Astrocyte (in vitro differentiated cells and primary cell): Measurements from ENCODE around the gene C16orf86. TPM values are rescaled to one million over a fixed set of nuclear protein-coding genes. Genes with fewer than 3 reads are reported as not detected.
A peak's percentile ranks its signal among the peaks of the same experiment; 100 is the strongest.

Experiments
- DNase-seq: peaks from one replicate; pipeline ENCODE4 v3.0.0-alpha.2; 2010; ENCODE audit warnings: low read depth
- FAIRE-seq: peaks from 2 replicates; lab custom pipeline; 2011; peaks lifted over from hg19 to GRCh38; lab: Jason Lieb, UNC
- H2AFZ ChIP-seq: 2 replicates; pipeline ENCODE4 v1.6.0; 2012; ENCODE audit warnings: low read depth, low read length, inconsistent platforms
- H3K27ac ChIP-seq: 2 replicates; pipeline ENCODE4 v1.5.1; 2011; ENCODE audit warnings: low read depth, low read length, inconsistent platforms
- H3K27me3 ChIP-seq: 2 replicates; pipeline ENCODE4 v1.6.0; 2011; ENCODE audit warnings: low read length, inconsistent platforms; ENCODE audit not compliant: insufficient read depth
- H3K36me3 ChIP-seq: 2 replicates; pipeline ENCODE4 v1.5.1; 2011; ENCODE audit warnings: low read length, inconsistent platforms; ENCODE audit not compliant: insufficient read depth
- H3K4me1 ChIP-seq: 2 replicates; pipeline ENCODE4 v1.5.1; 2011; ENCODE audit warnings: low read length, inconsistent platforms; ENCODE audit not compliant: insufficient read depth
- H3K4me2 ChIP-seq: 2 replicates; pipeline ENCODE4 v1.6.0; 2012; ENCODE audit warnings: low read length, inconsistent platforms
- H3K4me3 ChIP-seq: 2 replicates; pipeline ENCODE4 v1.5.1; 2011; ENCODE audit warnings: low read depth, mild to moderate bottlenecking, low read length, inconsistent platforms; ENCODE audit not compliant: insufficient read depth
- H3K79me2 ChIP-seq: 2 replicates; pipeline ENCODE4 v1.6.0; 2012; ENCODE audit warnings: mild to moderate bottlenecking, low read length, inconsistent platforms; ENCODE audit not compliant: insufficient read depth
- H3K9ac ChIP-seq: 2 replicates; pipeline ENCODE4 v1.6.0; 2012; ENCODE audit warnings: mild to moderate bottlenecking, low read length, inconsistent platforms
- H3K9me3 ChIP-seq: 2 replicates; pipeline ENCODE4 v1.5.1; 2012; ENCODE audit warnings: low read depth, mild to moderate bottlenecking, low read length, inconsistent platforms; ENCODE audit not compliant: insufficient read depth
- H4K20me1 ChIP-seq: 2 replicates; pipeline ENCODE4 v1.6.0; 2012; ENCODE audit warnings: low read length, inconsistent platforms; ENCODE audit not compliant: insufficient read depth
- H3K27ac Mint-ChIP-seq: one replicate; pipeline ENCODE4 v1.8.0; 2021; ENCODE audit warnings: mild to moderate bottlenecking, mixed read lengths; ENCODE audit not compliant: unreplicated experiment
- H3K27me3 Mint-ChIP-seq: one replicate; pipeline ENCODE4 v1.8.0; 2021; ENCODE audit warnings: low read depth, mixed read lengths; ENCODE audit not compliant: unreplicated experiment
- H3K36me3 Mint-ChIP-seq: one replicate; pipeline ENCODE4 v1.8.0; 2021; ENCODE audit warnings: low read depth, mixed read lengths; ENCODE audit not compliant: unreplicated experiment
- H3K4me1 Mint-ChIP-seq: one replicate; pipeline ENCODE4 v1.8.0; 2021; ENCODE audit warnings: low read depth, mixed read lengths; ENCODE audit not compliant: unreplicated experiment
- H3K4me3 Mint-ChIP-seq: one replicate; pipeline ENCODE4 v1.8.0; 2021; ENCODE audit warnings: mild to moderate bottlenecking, moderate library complexity, mixed read lengths; ENCODE audit not compliant: unreplicated experiment
- H3K9me3 Mint-ChIP-seq: one replicate; pipeline ENCODE4 v1.8.0; 2021; ENCODE audit warnings: mild to moderate bottlenecking, mixed read lengths; ENCODE audit not compliant: unreplicated experiment
- EZH2 ChIP-seq: IDR thresholded peaks from 2 replicates; pipeline ENCODE4 v1.6.1; 2012; ENCODE audit warnings: mild to moderate bottlenecking, low read length, inconsistent platforms; ENCODE audit not compliant: insufficient read depth
- total RNA-seq: library from RNA; stranded (reverse); gene quantifications from 2 replicates; pipeline ENCODE4 v1.2.1, GENCODE V29; 2021
- TF ChIP-seq, protein P1 (sequence below): IDR thresholded peaks from 2 replicates; pipeline ENCODE4 v1.5.1; 2011; ENCODE audit warnings: low read depth, mild to moderate bottlenecking, inconsistent platforms, low read length, moderate library complexity; ENCODE audit not compliant: insufficient read depth

C16orf86 gene
- total RNA-seq, 1 donor from 2014 or later: 0.32 TPM

DNA sequence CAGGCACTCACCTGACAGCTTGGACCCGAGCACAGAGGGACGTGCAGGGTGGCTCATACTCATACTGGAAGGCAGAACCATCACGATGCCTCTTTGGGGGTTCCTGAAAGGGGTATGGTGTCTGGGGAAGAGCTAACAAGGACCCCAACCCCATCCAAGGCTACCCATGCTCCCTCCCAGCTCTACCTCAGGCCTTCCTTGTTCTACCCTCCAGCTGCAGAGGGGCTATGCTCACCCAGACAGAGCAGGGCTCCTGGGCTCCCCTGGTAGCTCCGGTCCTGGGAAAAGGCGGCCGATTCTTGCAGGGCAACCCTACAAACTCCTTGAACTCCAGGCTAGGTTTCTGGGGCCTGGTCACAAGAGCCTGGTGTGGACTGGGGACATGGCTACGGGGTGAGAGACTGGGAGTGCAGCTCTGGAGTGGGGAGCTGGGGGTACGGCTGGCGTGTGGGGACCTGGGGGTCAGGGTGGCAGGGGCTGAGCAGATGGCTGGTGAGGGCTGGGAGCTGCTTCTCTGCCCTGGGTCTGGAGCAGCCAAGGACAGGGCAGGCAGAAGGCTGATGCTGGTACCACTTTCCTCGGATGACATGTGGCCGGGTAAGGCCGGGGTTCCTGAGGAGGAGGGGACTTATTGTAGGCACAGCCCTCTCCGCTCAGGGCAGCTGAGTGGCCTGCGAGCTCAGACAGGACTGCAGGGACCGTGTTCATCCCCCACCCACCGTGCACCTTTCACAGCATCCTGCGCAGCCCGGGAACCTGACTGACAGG lies 8.7 kb upstream of the C16orf86 start:
- no peak overlapping the region for H3K4me3 Mint-ChIP-seq
- FAIRE-seq (no peak), DNase-seq (no peak)
- H3K4me1 ChIP-seq: peaks cover 20% of the 10 kb centered on the region
- no peaks in the 10 kb centered on the region for H3K9me3 ChIP-seq
- H4K20me1 ChIP-seq: peaks cover 25% of the 10 kb centered on the region
- H2AFZ ChIP-seq: no peak overlapping the region
- H3K9ac ChIP-seq: no peak overlapping the region
- peaks cover 2% of the 10 kb centered on the region for H3K36me3 Mint-ChIP-seq
- no peaks in the 10 kb centered on the region for H3K9me3 Mint-ChIP-seq
- H3K4me2 ChIP-seq: no peak overlapping the region
- H3K4me1 Mint-ChIP-seq: peaks cover 3% of the 10 kb centered on the region
- peaks cover 15% of the 10 kb centered on the region for H3K27me3 Mint-ChIP-seq
- peaks cover 2% of the 10 kb centered on the region for H3K36me3 ChIP-seq
- peaks cover 14% of the 10 kb centered on the region for H3K79me2 ChIP-seq
- no peaks in the 10 kb centered on the region for H3K27me3 ChIP-seq
- TF ChIP-seq, protein P1, sequence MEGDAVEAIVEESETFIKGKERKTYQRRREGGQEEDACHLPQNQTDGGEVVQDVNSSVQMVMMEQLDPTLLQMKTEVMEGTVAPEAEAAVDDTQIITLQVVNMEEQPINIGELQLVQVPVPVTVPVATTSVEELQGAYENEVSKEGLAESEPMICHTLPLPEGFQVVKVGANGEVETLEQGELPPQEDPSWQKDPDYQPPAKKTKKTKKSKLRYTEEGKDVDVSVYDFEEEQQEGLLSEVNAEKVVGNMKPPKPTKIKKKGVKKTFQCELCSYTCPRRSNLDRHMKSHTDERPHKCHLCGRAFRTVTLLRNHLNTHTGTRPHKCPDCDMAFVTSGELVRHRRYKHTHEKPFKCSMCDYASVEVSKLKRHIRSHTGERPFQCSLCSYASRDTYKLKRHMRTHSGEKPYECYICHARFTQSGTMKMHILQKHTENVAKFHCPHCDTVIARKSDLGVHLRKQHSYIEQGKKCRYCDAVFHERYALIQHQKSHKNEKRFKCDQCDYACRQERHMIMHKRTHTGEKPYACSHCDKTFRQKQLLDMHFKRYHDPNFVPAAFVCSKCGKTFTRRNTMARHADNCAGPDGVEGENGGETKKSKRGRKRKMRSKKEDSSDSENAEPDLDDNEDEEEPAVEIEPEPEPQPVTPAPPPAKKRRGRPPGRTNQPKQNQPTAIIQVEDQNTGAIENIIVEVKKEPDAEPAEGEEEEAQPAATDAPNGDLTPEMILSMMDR: no peak
- TF ChIP-seq EZH2: no peak
- H3K27ac Mint-ChIP-seq: peak overlapping the region; percentile 26
- no peak overlapping the region for H3K4me3 ChIP-seq
- H3K27ac ChIP-seq: no peak overlapping the region

DNA sequence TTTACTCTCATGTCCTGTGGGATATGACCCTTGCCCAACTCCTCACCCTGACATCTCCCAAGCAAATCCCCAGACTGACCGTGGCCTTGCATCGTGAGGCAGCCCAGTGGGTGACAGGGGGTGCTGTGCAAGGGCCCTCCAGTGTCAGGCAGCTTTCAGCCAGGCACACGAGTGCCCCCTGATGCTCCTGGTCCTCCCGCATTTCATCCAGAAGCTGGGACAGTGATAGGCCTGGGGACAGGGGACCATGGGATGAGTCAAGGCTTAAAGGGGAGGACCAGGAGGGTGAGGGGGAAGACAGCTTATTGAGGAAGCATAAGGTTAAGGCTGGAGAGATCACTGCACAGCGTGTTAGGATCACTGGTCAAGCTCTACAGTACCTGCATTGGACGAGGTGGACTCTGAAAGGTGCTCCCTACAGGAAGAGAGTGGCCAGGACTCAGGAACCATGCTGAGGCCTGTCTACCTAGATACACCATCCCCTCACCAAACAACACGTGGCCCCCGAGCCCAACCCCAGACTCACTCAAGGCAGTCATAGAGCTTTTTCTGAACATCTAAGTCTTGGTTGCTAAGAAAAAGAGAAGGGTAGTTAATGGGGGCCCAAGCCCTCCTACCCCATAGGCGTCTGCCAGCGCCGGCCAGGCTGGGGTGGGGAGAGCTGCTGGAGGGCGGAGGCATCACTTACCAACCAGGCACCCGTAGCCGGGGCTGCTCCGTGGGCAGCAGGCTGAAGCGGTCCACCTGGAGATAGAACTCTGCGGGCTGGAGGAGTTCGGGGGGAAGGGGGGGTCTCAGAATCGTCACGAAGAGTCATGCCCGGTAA lies 7.6 kb upstream of the C16orf86 start:
- no peak overlapping the region for H3K27ac Mint-ChIP-seq
- H3K27me3 Mint-ChIP-seq: peaks cover 13% of the 10 kb centered on the region
- peak overlapping the region; percentile 96 for H2AFZ ChIP-seq
- H3K9me3 ChIP-seq: no peaks in the 10 kb centered on the region
- peaks cover 1% of the 10 kb centered on the region for H3K4me1 Mint-ChIP-seq
- H3K36me3 ChIP-seq: peaks cover 2% of the 10 kb centered on the region
- FAIRE-seq (no peak), DNase-seq (no peak)
- H3K4me1 ChIP-seq: peaks cover 14% of the 10 kb centered on the region
- peaks cover 27% of the 10 kb centered on the region for H4K20me1 ChIP-seq
- peak overlapping the region; percentile 87 for H3K9ac ChIP-seq
- H3K27ac ChIP-seq: no peak overlapping the region
- H3K79me2 ChIP-seq: peaks cover 14% of the 10 kb centered on the region
- H3K9me3 Mint-ChIP-seq: no peaks in the 10 kb centered on the region
- H3K36me3 Mint-ChIP-seq: peaks cover 3% of the 10 kb centered on the region
- H3K4me3 ChIP-seq: peak overlapping the region; percentile 77
- TF ChIP-seq, protein P1: no peak
- no peak for TF ChIP-seq EZH2
- H3K4me3 Mint-ChIP-seq: peak overlapping the region; percentile 85
- H3K27me3 ChIP-seq: no peaks in the 10 kb centered on the region
- H3K4me2 ChIP-seq: peak overlapping the region; percentile 93
